H1 (cell line): Measurements from ENCODE around the gene PLA2R1. TPM values are rescaled to one million over a fixed set of nuclear protein-coding genes. Genes with fewer than 3 reads are reported as not detected.

ENCODE experiments used
- CTCF ChIA-PET: fragments of 300-600 bp; sonication (Branson Sonifier 250); formaldehyde crosslinking; loops from one replicate; lab custom pipeline; 2021; ENCODE audit not compliant: partially characterized antibody; lab: Charles Lee
- POLR2A ChIA-PET: fragments of 300-600 bp; sonication (Branson Sonifier 250); formaldehyde crosslinking; loops from one replicate; lab custom pipeline; 2021; ENCODE audit warnings: inconsistent platforms; ENCODE audit not compliant: partially characterized antibody; lab: Charles Lee
- DNase-seq, 2 experiments: peaks; one replicate each; pipeline versions ENCODE4 v3.0.0 to v3.0.0-alpha.2; 2010 to 2022; ENCODE audit warnings: low spot score in 2 of 2, low read depth in 1 of 2, mixed read lengths in 1 of 2
- FAIRE-seq: peaks from 2 replicates; lab custom pipeline; 2011; peaks lifted over from hg19 to GRCh38; lab: Jason Lieb, UNC
- H2AFZ ChIP-seq: 2 replicates; pipeline ENCODE4 v1.8.1; 2012; ENCODE audit warnings: low read length, inconsistent platforms
- H2AK5ac ChIP-seq: 2 replicates; pipeline ENCODE4 v1.6.1; 2013; ENCODE audit warnings: low read depth, low read length
- H2BK120ac ChIP-seq: replicated peaks from 2 replicates; pipeline ENCODE3; 2013; ENCODE audit warnings: low read depth, low read length, inconsistent platforms
- H2BK12ac ChIP-seq: 2 replicates; pipeline ENCODE4 v1.6.1; 2013; ENCODE audit warnings: low read depth, low read length
- H2BK15ac ChIP-seq: 2 replicates; pipeline ENCODE4 v1.6.1; 2013; ENCODE audit warnings: low read length
- H2BK20ac ChIP-seq: 2 replicates; pipeline ENCODE4 v1.6.1; 2013; ENCODE audit warnings: low read length
- H2BK5ac ChIP-seq: 2 replicates; pipeline ENCODE4 v1.6.1; 2013; ENCODE audit warnings: low read depth, low read length
- H3K14ac ChIP-seq: 2 replicates; pipeline ENCODE4 v1.6.1; 2013; ENCODE audit warnings: inconsistent platforms; ENCODE audit not compliant: insufficient read length
- H3K18ac ChIP-seq: 2 replicates; pipeline ENCODE4 v1.6.1; 2013; ENCODE audit warnings: low read length; ENCODE audit errors: extremely low read depth
- H3K23ac ChIP-seq: 2 replicates; pipeline ENCODE4 v1.6.1; 2013; ENCODE audit warnings: inconsistent platforms; ENCODE audit not compliant: insufficient read length
- H3K23me2 ChIP-seq: 2 replicates; pipeline ENCODE4 v1.6.1; 2013; ENCODE audit warnings: low read depth, low read length
- H3K27ac ChIP-seq: 2 replicates; pipeline ENCODE4 v1.6.1; 2011; ENCODE audit warnings: low read depth, low read length, inconsistent platforms
- H3K27me3 ChIP-seq, 4 experiments: replicated peaks in 1 of 4; 1 replicate in 1 of 4; 2 replicates in 3 of 4; pipeline versions ENCODE4 v1.6.1 to v1.8.1; 2011 to 2013; ENCODE audit warnings: low read length in 3 of 4, mild to moderate bottlenecking in 3 of 4, inconsistent platforms in 2 of 4, mixed read lengths in 2 of 4, moderate library complexity in 1 of 4; ENCODE audit not compliant: control insufficient read depth in 3 of 4, insufficient read depth in 3 of 4; ENCODE audit errors: extremely low read depth in 1 of 4
- H3K36me3 ChIP-seq, 4 experiments: 2 replicates each; pipeline versions ENCODE4 v1.6.1 to v1.8.1; 2011 to 2013; ENCODE audit warnings: mild to moderate bottlenecking in 4 of 4, low read length in 3 of 4, moderate library complexity in 2 of 4, control low read depth in 1 of 4, inconsistent platforms in 1 of 4; ENCODE audit not compliant: insufficient read depth in 4 of 4, control insufficient read depth in 2 of 4
- H3K4ac ChIP-seq: replicated peaks from 2 replicates; pipeline ENCODE3; 2013; ENCODE audit warnings: low read length, low read depth, mixed read lengths, inconsistent platforms; ENCODE audit not compliant: insufficient read length
- H3K4me1 ChIP-seq, 4 experiments: replicated peaks in 1 of 4; 1 replicate in 1 of 4; 2 replicates in 3 of 4; pipeline versions ENCODE4 v1.6.1 to v1.8.1; 2011 to 2013; ENCODE audit warnings: low read length in 3 of 4, inconsistent platforms in 2 of 4, mixed read lengths in 1 of 4; ENCODE audit not compliant: insufficient read depth in 4 of 4, control insufficient read depth in 3 of 4
- H3K4me2 ChIP-seq, 2 experiments: 2 replicates each; pipeline versions ENCODE4 v1.6.1 to v1.8.1; 2011 to 2013; ENCODE audit warnings: low read depth in 2 of 2, low read length in 2 of 2, control low read depth in 1 of 2, inconsistent platforms in 1 of 2, mild to moderate bottlenecking in 1 of 2; ENCODE audit not compliant: insufficient read depth in 1 of 2
- H3K4me3 ChIP-seq, 4 experiments: fragments of 200-600, 300-600 bp in 1 of 4; sonication (generic), shearing (Covaris generic), sonication (Bioruptor Twin) in 1 of 4; 2 replicates each; pipeline versions ENCODE4 v1.5.1 to v1.8.1; 2011 to 2016; ENCODE audit warnings: low read length in 4 of 4, low read depth in 3 of 4, control low read depth in 2 of 4, inconsistent platforms in 2 of 4, mild to moderate bottlenecking in 2 of 4, mixed read lengths in 1 of 4, moderate library complexity in 1 of 4; ENCODE audit not compliant: insufficient read depth in 2 of 4; ENCODE audit errors: extremely low read depth in 1 of 4
- H3K56ac ChIP-seq: replicated peaks from 2 replicates; pipeline ENCODE3; 2013; ENCODE audit warnings: low read depth, mild to moderate bottlenecking, mixed read lengths, low read length, inconsistent platforms; ENCODE audit not compliant: insufficient read length
- H3K79me1 ChIP-seq: 2 replicates; pipeline ENCODE4 v1.6.1; 2013; ENCODE audit warnings: low read depth, low read length, control low read depth
- H3K79me2 ChIP-seq, 2 experiments: 2 replicates each; pipeline versions ENCODE4 v1.6.1 to v1.8.1; 2012 to 2013; ENCODE audit warnings: low read length in 2 of 2, mild to moderate bottlenecking in 2 of 2, inconsistent platforms in 1 of 2; ENCODE audit not compliant: insufficient read depth in 2 of 2, control insufficient read depth in 1 of 2
- H3K9ac ChIP-seq, 4 experiments: replicated peaks in 1 of 4; 1 replicate in 1 of 4; 2 replicates in 3 of 4; pipeline versions ENCODE4 v1.6.1 to v1.8.1; 2011 to 2013; ENCODE audit warnings: low read depth in 3 of 4, low read length in 3 of 4, control low read depth in 2 of 4, mild to moderate bottlenecking in 2 of 4, moderate library complexity in 2 of 4, inconsistent platforms in 1 of 4; ENCODE audit errors: extremely low read depth in 1 of 4
- H3K9me3 ChIP-seq, 2 experiments: 2 replicates each; pipeline versions ENCODE4 v1.6.1 to v1.8.1; 2012 to 2013; ENCODE audit warnings: mild to moderate bottlenecking in 2 of 2, moderate library complexity in 2 of 2, control low read depth in 1 of 2, inconsistent platforms in 1 of 2, low read depth in 1 of 2, low read length in 1 of 2, mixed read lengths in 1 of 2; ENCODE audit not compliant: insufficient read depth in 2 of 2
- H4K20me1 ChIP-seq, 2 experiments: replicated peaks in 1 of 2; 2 replicates each; pipeline versions ENCODE3 to v1.8.1; 2011 to 2013; ENCODE audit warnings: inconsistent platforms in 2 of 2, low read length in 2 of 2, mild to moderate bottlenecking in 1 of 2; ENCODE audit not compliant: insufficient read depth in 2 of 2, control insufficient read depth in 1 of 2
- H4K5ac ChIP-seq: 2 replicates; pipeline ENCODE4 v1.6.1; 2013; ENCODE audit warnings: low read length, low read depth, mixed read lengths, inconsistent platforms; ENCODE audit not compliant: insufficient read length
- H4K8ac ChIP-seq: 2 replicates; pipeline ENCODE4 v1.8.0; 2013; ENCODE audit warnings: mild to moderate bottlenecking, moderate library complexity, low read length, inconsistent platforms; ENCODE audit not compliant: insufficient read depth; ENCODE audit errors: extremely low read depth
- H4K91ac ChIP-seq: replicated peaks from 2 replicates; pipeline ENCODE3; 2013; ENCODE audit warnings: low read length, mixed read lengths, inconsistent platforms; ENCODE audit not compliant: insufficient read length
- CTBP2 ChIP-seq: IDR thresholded peaks from 2 replicates; pipeline ENCODE4 v1.7.0; 2011; ENCODE audit warnings: borderline replicate concordance, mild to moderate bottlenecking, moderate library complexity, mixed read lengths, low read length; ENCODE audit not compliant: insufficient read depth, insufficient read length
- GTF2F1 ChIP-seq: IDR thresholded peaks from 2 replicates; pipeline ENCODE4 v1.6.1; 2012; ENCODE audit warnings: low read depth, low read length, improper control_type of control experiment, borderline replicate concordance
- NANOG ChIP-seq: IDR thresholded peaks from 2 replicates; pipeline ENCODE4 v1.6.1; 2011; ENCODE audit warnings: low read length, low read depth, mild to moderate bottlenecking, inconsistent platforms; ENCODE audit not compliant: insufficient read depth, poor library complexity, severe bottlenecking
- RNF2 ChIP-seq: fragments of 200-900, 300-1000 bp; sonication (generic); IDR thresholded peaks from 2 replicates; pipeline ENCODE4 v1.7.1; 2016; ENCODE audit warnings: borderline replicate concordance, low read depth, mild to moderate bottlenecking, antibody characterized with exemption, low read length; ENCODE audit not compliant: poor library complexity, severe bottlenecking; ENCODE audit errors: missing control alignments
- RXRA ChIP-seq: IDR thresholded peaks from 2 replicates; pipeline ENCODE4 v1.6.1; 2011; ENCODE audit warnings: low read depth, mild to moderate bottlenecking, low read length, moderate library complexity; ENCODE audit not compliant: insufficient read depth
- SIN3A ChIP-seq, 2 experiments: IDR thresholded peaks in 1 of 2; conservative IDR thresholded peaks in 1 of 2; 2 replicates each; pipeline ENCODE4 v1.6.1; 2011 to 2012; ENCODE audit warnings: low read length in 2 of 2, improper control_type of control experiment in 1 of 2, low read depth in 1 of 2, mild to moderate bottlenecking in 1 of 2
- TEAD4 ChIP-seq: IDR thresholded peaks from 2 replicates; pipeline ENCODE4 v1.6.1; 2012; ENCODE audit warnings: low read depth, low read length, inconsistent platforms, mixed read lengths
- WGBS, 2 experiments: shearing (Covaris generic) in 1 of 2; methylation state at CpG; one replicate each; pipeline versions ENCODE4 v1.1.6 to v1.1.7; 2013 to 2015; ENCODE audit warnings: low lambda C conversion rate in 2 of 2, mixed read lengths in 2 of 2, inconsistent platforms in 1 of 2, low coverage in 1 of 2, missing lambda C conversion rate in 1 of 2; ENCODE audit not compliant: insufficient replicate concordance in 2 of 2, insufficient coverage in 1 of 2, insufficient read length in 1 of 2; ENCODE audit errors: extremely low coverage in 1 of 2, missing lambda C conversion rate in 1 of 2; 5-methylcytosine and 5-hydroxymethylcytosine counted together
- polyA plus RNA-seq, 7 experiments: library from polyadenylated mRNA; depleted of rRNA in 3 of 7; stranded (reverse) in 5 of 7; unstranded in 2 of 7; fragments of >200 nt in 5 of 7; fragments of 200-250 nt in 2 of 7; gene quantifications; 1 replicate in 5 of 7; 2 replicates in 1 of 7; 4 replicates in 1 of 7; pipeline versions ENCODE4 v1.2.1 to v1.2.3, GENCODE V29; 2011 to 2013; ENCODE audit warnings: missing spikeins in 2 of 7, mixed read lengths in 2 of 7
- total RNA-seq: library from RNA; stranded (reverse); fragmentation: NEBNext Ultra II Directional; extraction: Animal tissue kit (Norgen Biotek cat#: 25700); gene quantifications from 2 replicates; pipeline ENCODE4 v1.2.1, GENCODE V29; 2021

The PLA2R1 gene
- total and polyA plus RNA-seq, 2 of the 8 experiments (the other 6 are each of a cell fraction or from before 2014, with no cell fraction given), result 0.65 to 1.5 TPM

- no peak for TF ChIP-seq RNF2
- TF ChIP-seq TEAD4, result no peak
- no peak for TF ChIP-seq GTF2F1
- no peak for TF ChIP-seq CTBP2
- no peak for TF ChIP-seq SIN3A (conservative IDR thresholded peaks at IDR 0.05 in 1 of 2, IDR thresholded peaks at IDR 0.05 in 1 of 2; ENCODE audit: low read depth in 1 of 2, low read length in 2 of 2)
- no peak for TF ChIP-seq NANOG
- no peak for TF ChIP-seq RXRA
- Histone ChIP-seq H2BK12ac (no peak overlapping the region), H2BK120ac (no peak overlapping the region), H3K27me3 (no peaks in the 10 kb centered on the region), H3K4me3 (no peak overlapping the region), H3K36me3 (no peaks in the 10 kb centered on the region), H2BK5ac (no peak overlapping the region), H4K20me1 (no peaks in the 10 kb centered on the region), H4K5ac (no peak overlapping the region), H4K8ac (no peak overlapping the region), H3K23me2 (no peaks in the 10 kb centered on the region), H2AFZ (no peak overlapping the region), H3K79me2 (no peaks in the 10 kb centered on the region), H3K23ac (no peak overlapping the region), H3K18ac (no peak overlapping the region), H3K79me1 (no peaks in the 10 kb centered on the region), H3K4ac (no peak overlapping the region), H3K9me3 (no peaks in the 10 kb centered on the region), H3K9ac (no peak overlapping the region), H3K56ac (no peak overlapping the region), H3K27ac (no peak overlapping the region), H2AK5ac (no peak overlapping the region), H3K14ac (no peak overlapping the region), H2BK15ac (no peak overlapping the region), H2BK20ac (no peak overlapping the region), H3K4me1 (peaks cover 0 to 2% (median 0%) of the 10 kb centered on the region in 4 experiments; a peak in 1 of 7 replicates), H3K4me2 (no peak overlapping the region), H4K91ac (no peak overlapping the region)
- 86% methylated on average over 3 of the region's 3 CpGs; no CpG with 5 or more reads in 1 of the 2 experiments for WGBS, 2 experiments
- POLR2A ChIA-PET, result no interaction called here
- FAIRE-seq, result no peak
- no peak for DNase-seq
- CTCF ChIA-PET, result interaction anchor here (0.7 to 5.1 kb wide), 41 partner anchors 8 to 955 kb away, joined by 3 to 43 read pairs (median 5); no protein-coding TSS in a partner anchor
Measured at GRCh38 chr2:160109243-160109642, 46.8 kb upstream of the PLA2R1 start.
